ENCODE data around the gene TTN. TPM values are rescaled to one million over a fixed set of nuclear protein-coding genes. Genes with fewer than 3 reads are reported as not detected.

Gene TTN
- total RNA-seq, 6 experiments from 2014 or later = 0.42 to 9.5 (median 0.97) TPM

DNA sequence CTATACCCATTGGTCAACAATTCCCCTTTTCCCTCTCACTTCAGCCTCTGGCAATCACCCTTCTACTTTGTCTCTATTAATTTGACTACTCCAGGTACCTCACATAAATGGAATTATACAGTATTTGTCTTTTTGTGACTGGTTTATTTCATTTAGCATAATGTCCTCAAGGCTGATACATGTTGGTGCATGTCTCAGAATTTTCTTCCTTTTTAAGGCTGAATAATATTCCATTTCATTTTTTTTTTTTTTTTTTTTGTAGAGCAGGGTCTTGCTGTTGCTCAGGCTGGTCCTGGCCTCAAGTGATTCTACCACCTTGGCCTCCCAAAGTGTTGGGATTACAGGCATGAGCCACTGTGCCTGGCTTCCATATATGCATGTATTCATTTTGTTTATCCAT, 330.7 kb downstream of the TTN start:
- no peak overlapping the region for H3K27ac ChIP-seq
- DNase-seq (no peak), ATAC-seq (no peak)
- H3K4me3 ChIP-seq = no peak overlapping the region
- TF ChIP-seq POLR2A (IDR thresholded peaks at IDR 0.05) (no peak), CTCF (IDR thresholded peaks at IDR 0.05) (no peak)
- no peaks in the 10 kb centered on the region for H3K9me3 ChIP-seq
- intact Hi-C loops (cut with DNase I) = no loop called here
- H3K36me3 ChIP-seq = no peaks in the 10 kb centered on the region
- no peaks in the 10 kb centered on the region for H3K27me3 ChIP-seq
- H3K4me1 ChIP-seq = peaks cover 0 to 22% (median 7%) of the 10 kb centered on the region in 4 donors

Other genes starting within 250 kb of the TTN start
- under 1 TPM; 0.20 to 0.98 (median 0.58) TPM for gene CCDC141, start 242.7 kb upstream of the TTN start, total RNA-seq